ENCODE results near the gene FGFR1OP2.
"Not testable (repeated sequence)": the region's sequence is repeated elsewhere in the genome, so short reads cannot be mapped to it uniquely, and the experiment has no call there.

FGFR1OP2 gene

GRCh38 chr12:26948309-26948708, 10.0 kb downstream of the FGFR1OP2 start:
- no peak for DNase-seq

GRCh38 chr12:26953447-26953846, 15.2 kb downstream of the FGFR1OP2 start:
- DNase-seq, result no peak

GRCh38 chr12:26954027-26954426, 15.8 kb downstream of the FGFR1OP2 start:
- DNase-seq, result no peak

GRCh38 chr12:26961391-26961790, 23.1 kb downstream of the FGFR1OP2 start:
- not testable (repeated sequence) for DNase-seq

- DNase-seq, result no peak
Observed at GRCh38 chr12:26961803-26962202, 23.5 kb downstream of the FGFR1OP2 start.

- no peak for DNase-seq
Observed at GRCh38 chr12:26963413-26963812, 25.1 kb downstream of the FGFR1OP2 start.

- no peak for DNase-seq
Observed at GRCh38 chr12:26966842-26967241, 28.6 kb downstream of the FGFR1OP2 start.

GRCh38 chr12:26970136-26970535, 31.9 kb downstream of the FGFR1OP2 start:
- DNase-seq, result no peak

GRCh38 chr12:26971963-26972362, 33.7 kb downstream of the FGFR1OP2 start:
- peak; percentile 57 for DNase-seq

GRCh38 chr12:26976687-26977086, 38.4 kb downstream of the FGFR1OP2 start:
- DNase-seq, result no peak

- DNase-seq, result no peak
Observed at GRCh38 chr12:26978801-26979200, 40.5 kb downstream of the FGFR1OP2 start.

GRCh38 chr12:26979733-26980132, 41.5 kb downstream of the FGFR1OP2 start:
- DNase-seq, result no peak

GRCh38 chr12:26982866-26983265, 44.6 kb downstream of the FGFR1OP2 start:
- no peak for DNase-seq

GRCh38 chr12:26987634-26988424, 49.6 kb downstream of the FGFR1OP2 start:
- DNase-seq, result no peak

- no peak for DNase-seq
Observed at GRCh38 chr12:26988703-26989102, 50.4 kb downstream of the FGFR1OP2 start.

- no peak for DNase-seq
Observed at GRCh38 chr12:26989873-26990272, 51.6 kb downstream of the FGFR1OP2 start.

- DNase-seq, result no peak
Observed at GRCh38 chr12:26991826-26992225, 53.6 kb downstream of the FGFR1OP2 start.

GRCh38 chr12:26994109-26994508, 55.8 kb downstream of the FGFR1OP2 start:
- DNase-seq, result no peak

- no peak for DNase-seq
Observed at GRCh38 chr12:26995706-26996105, 57.4 kb downstream of the FGFR1OP2 start.

GRCh38 chr12:26997003-26997402, 58.7 kb downstream of the FGFR1OP2 start:
- DNase-seq, result no peak

GRCh38 chr12:27000961-27001360, 62.7 kb downstream of the FGFR1OP2 start:
- DNase-seq, result no peak

- no peak for DNase-seq
Observed at GRCh38 chr12:27001663-27002062, 63.4 kb downstream of the FGFR1OP2 start.

GRCh38 chr12:27002141-27002540, 63.9 kb downstream of the FGFR1OP2 start:
- no peak for DNase-seq

GRCh38 chr12:27003421-27004381, 65.4 kb downstream of the FGFR1OP2 start:
- no peak for DNase-seq

All from CD4-positive, alpha-beta T cell treated with Interleukin-17A for 4 hours (primary cell).